GM23338 (cell line): Measurements from ENCODE around the gene LRRC39. TPM values are rescaled to one million over a fixed set of nuclear protein-coding genes. Genes with fewer than 3 reads are reported as not detected.

Experiments used
- ATAC-seq: fragments of 200-7000 bp; cut with Tn5 transposase; 3 replicates; pipeline ENCODE4 v1.9.1; 2020
- DNase-seq: peaks from one replicate; pipeline ENCODE4 v3.0.0-alpha.2; 2015; ENCODE audit warnings: low spot score
- H2AFZ ChIP-seq: fragments of 200-600 bp; sonication (generic); 2 replicates; pipeline ENCODE4 v1.8.0; 2016; ENCODE audit warnings: antibody characterized with exemption, mild to moderate bottlenecking, moderate library complexity
- H3F3A ChIP-seq: fragments of 200-600 bp; sonication (generic); replicated peaks from 2 replicates; pipeline ENCODE4 v1.8.0; 2017; ENCODE audit warnings: antibody characterized with exemption, mixed run types, low read depth
- H3K27ac ChIP-seq: fragments of 200-600 bp; sonication (generic); 2 replicates; pipeline ENCODE4 v1.6.1; 2016; ENCODE audit warnings: low read depth
- H3K27me3 ChIP-seq: fragments of 200-600 bp; sonication (generic); 2 replicates; pipeline ENCODE4 v1.8.0; 2016; ENCODE audit warnings: mild to moderate bottlenecking, mixed run types, moderate library complexity; ENCODE audit not compliant: insufficient read depth
- H3K36me3 ChIP-seq: fragments of 200-600 bp; sonication (generic); 2 replicates; pipeline ENCODE4 v1.8.0; 2016; ENCODE audit warnings: mild to moderate bottlenecking; ENCODE audit not compliant: insufficient read depth
- H3K4me1 ChIP-seq: fragments of 200-600 bp; sonication (generic); 2 replicates; pipeline ENCODE4 v1.8.0; 2016; ENCODE audit warnings: mild to moderate bottlenecking, moderate library complexity; ENCODE audit not compliant: insufficient read depth
- H3K4me2 ChIP-seq: fragments of 200-600 bp; sonication (generic); 2 replicates; pipeline ENCODE4 v1.7.1; 2017; ENCODE audit warnings: mixed run types
- H3K4me3 ChIP-seq: fragments of 200-600 bp; sonication (generic); 2 replicates; pipeline ENCODE4 v1.6.1; 2016; ENCODE audit warnings: mixed run types
- H3K79me2 ChIP-seq: fragments of 200-600 bp; sonication (generic); replicated peaks from 2 replicates; pipeline ENCODE4 v1.8.0; 2017; ENCODE audit warnings: mild to moderate bottlenecking; ENCODE audit not compliant: insufficient read depth
- H3K9me2 ChIP-seq: fragments of 200-600 bp; sonication (generic); 2 replicates; pipeline ENCODE4 v1.8.0; 2017; ENCODE audit not compliant: insufficient read depth
- H4K20me1 ChIP-seq: fragments of 200-600 bp; sonication (generic); replicated peaks from 2 replicates; pipeline ENCODE4 v1.8.0; 2017; ENCODE audit warnings: mild to moderate bottlenecking; ENCODE audit not compliant: insufficient read depth
- H3K27ac Mint-ChIP-seq: 2 replicates; pipeline ENCODE4 v1.8.0; 2020; ENCODE audit warnings: inconsistent platforms, mild to moderate bottlenecking, moderate library complexity, mixed read lengths
- H3K27me3 Mint-ChIP-seq: 3 replicates; pipeline ENCODE4 v1.8.0; 2022; ENCODE audit warnings: low read depth, mild to moderate bottlenecking, moderate library complexity, mixed read lengths, inconsistent platforms; ENCODE audit not compliant: insufficient read depth, poor library complexity
- H3K36me3 Mint-ChIP-seq: 3 replicates; pipeline ENCODE4 v1.8.0; 2021; ENCODE audit warnings: low read depth, mild to moderate bottlenecking, inconsistent platforms, moderate library complexity, mixed read lengths
- H3K4me1 Mint-ChIP-seq: 3 replicates; pipeline ENCODE4 v1.8.0; 2020; ENCODE audit warnings: mild to moderate bottlenecking, inconsistent platforms, mixed read lengths
- H3K4me3 Mint-ChIP-seq: 3 replicates; pipeline ENCODE4 v1.8.0; 2021; ENCODE audit warnings: moderate library complexity, mild to moderate bottlenecking, inconsistent platforms, mixed read lengths
- H3K9me3 Mint-ChIP-seq: 3 replicates; pipeline ENCODE4 v1.8.0; 2020; ENCODE audit warnings: moderate library complexity, mild to moderate bottlenecking, inconsistent platforms, mixed read lengths
- CREB1 ChIP-seq: fragments of 250-450 bp; sonication (Bioruptor Pico); IDR thresholded peaks from 2 replicates; pipeline ENCODE4 v1.5.0; 2020; ENCODE audit warnings: low read depth, mild to moderate bottlenecking, moderate library complexity
- EZH2phosphoT487 ChIP-seq: fragments of 200-600 bp; sonication (generic); IDR thresholded peaks from one replicate; pipeline ENCODE4 v1.8.1; 2018; ENCODE audit warnings: antibody characterized with exemption; ENCODE audit not compliant: unreplicated experiment
- JUNB ChIP-seq: IDR thresholded peaks from one replicate; pipeline ENCODE4 v1.6.1; 2016; ENCODE audit warnings: antibody characterized with exemption; ENCODE audit not compliant: unreplicated experiment
- NANOG ChIP-seq: IDR thresholded peaks from 2 replicates; pipeline ENCODE4 v1.6.1; 2016; ENCODE audit warnings: antibody characterized with exemption, borderline replicate concordance
- POLR2AphosphoS5 ChIP-seq: IDR thresholded peaks from 2 replicates; pipeline ENCODE4 v1.6.1; 2016; ENCODE audit warnings: antibody characterized with exemption, low read depth
- STAT1 ChIP-seq: IDR thresholded peaks from one replicate; pipeline ENCODE4 v1.6.1; 2016; ENCODE audit warnings: antibody characterized with exemption; ENCODE audit not compliant: unreplicated experiment
- ZNF114 ChIP-seq: fragments of 250-450 bp; sonication (Bioruptor Pico); IDR thresholded peaks from 2 replicates; pipeline ENCODE4 v1.5.0; 2020; ENCODE audit warnings: mild to moderate bottlenecking, moderate library complexity
- ZNF331 ChIP-seq: fragments of 250-450 bp; sonication (Bioruptor Pico); IDR thresholded peaks from 2 replicates; pipeline ENCODE4 v1.5.0; 2020; ENCODE audit warnings: low read depth, mild to moderate bottlenecking, moderate library complexity
- polyA plus RNA-seq: library from polyadenylated mRNA; unstranded; fragments of >200 nt; fragmentation: Nextera tagmentation; extraction: Ambion mirVana; gene quantifications from 2 replicates; pipeline ENCODE4 v1.2.1, GENCODE V29; 2016
- total RNA-seq: library from RNA; depleted of rRNA; stranded (reverse); fragments of >200 nt; shearing (Covaris generic); gene quantifications from 2 replicates; pipeline ENCODE4 v1.2.3, GENCODE V29; 2014
- TF ChIP-seq, protein P1 (sequence below): fragments of 250-450 bp; sonication (Bioruptor Pico); IDR thresholded peaks from 2 replicates; pipeline ENCODE4 v1.5.0; 2020; ENCODE audit warnings: mild to moderate bottlenecking, moderate library complexity
- TF ChIP-seq, protein P2 (sequence below), 2 experiments: fragments of 200-600 bp in 1 of 2; sonication (generic) in 1 of 2; conservative IDR thresholded peaks; 2 replicates each; pipeline versions ENCODE4 v1.5.1 to v1.6.1; 2016 to 2017; ENCODE audit warnings: antibody characterized with exemption in 2 of 2, low read depth in 2 of 2, mild to moderate bottlenecking in 2 of 2, moderate library complexity in 1 of 2
- TF ChIP-seq, protein P3 (sequence below): IDR thresholded peaks from one replicate; pipeline ENCODE4 v1.6.1; 2018; ENCODE audit warnings: antibody characterized with exemption; ENCODE audit not compliant: unreplicated experiment

LRRC39 gene
- total and polyA plus RNA-seq, 2 experiments from 2014 or later: 0.48 to 0.87 TPM

DNA sequence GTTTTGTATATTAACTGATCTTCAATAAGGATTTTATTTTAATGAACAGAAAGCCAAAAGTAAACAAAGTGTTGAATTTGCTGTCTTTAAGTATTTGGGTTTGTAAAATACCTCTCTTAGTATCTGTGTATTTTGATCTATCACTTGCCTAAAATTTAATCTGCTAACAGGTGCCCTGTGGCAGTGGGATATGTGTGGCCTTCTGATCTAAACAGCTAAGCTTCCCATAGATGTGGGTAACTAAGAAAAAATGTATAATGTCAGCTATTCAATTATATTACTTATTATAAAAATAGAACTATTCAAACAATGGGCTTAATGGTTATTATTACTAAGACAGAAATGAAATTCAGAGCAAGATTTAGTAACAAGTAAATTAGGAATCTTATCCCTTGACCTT, 15.2 kb downstream of the LRRC39 start:
- H3K27ac ChIP-seq: no peak overlapping the region
- Mint-ChIP-seq H3K27ac (no peak overlapping the region), H3K4me3 (no peak overlapping the region), H3K4me1 (no peaks in the 10 kb centered on the region; the same call in 2 of the 3 replicates), H3K27me3 (no peaks in the 10 kb centered on the region), H3K9me3 (no peaks in the 10 kb centered on the region), H3K36me3 (no peaks in the 10 kb centered on the region)
- no peaks in the 10 kb centered on the region for H3F3A ChIP-seq
- no peak overlapping the region for H2AFZ ChIP-seq
- TF ChIP-seq ZNF114 (CRISPR knock-in tag) (no peak), NANOG (no peak), JUNB (no peak), POLR2AphosphoS5 (no peak), STAT1 (no peak), EZH2phosphoT487 (no peak), ZNF331 (no peak), CREB1 (CRISPR knock-in tag) (no peak)
- TF ChIP-seq, protein P1, sequence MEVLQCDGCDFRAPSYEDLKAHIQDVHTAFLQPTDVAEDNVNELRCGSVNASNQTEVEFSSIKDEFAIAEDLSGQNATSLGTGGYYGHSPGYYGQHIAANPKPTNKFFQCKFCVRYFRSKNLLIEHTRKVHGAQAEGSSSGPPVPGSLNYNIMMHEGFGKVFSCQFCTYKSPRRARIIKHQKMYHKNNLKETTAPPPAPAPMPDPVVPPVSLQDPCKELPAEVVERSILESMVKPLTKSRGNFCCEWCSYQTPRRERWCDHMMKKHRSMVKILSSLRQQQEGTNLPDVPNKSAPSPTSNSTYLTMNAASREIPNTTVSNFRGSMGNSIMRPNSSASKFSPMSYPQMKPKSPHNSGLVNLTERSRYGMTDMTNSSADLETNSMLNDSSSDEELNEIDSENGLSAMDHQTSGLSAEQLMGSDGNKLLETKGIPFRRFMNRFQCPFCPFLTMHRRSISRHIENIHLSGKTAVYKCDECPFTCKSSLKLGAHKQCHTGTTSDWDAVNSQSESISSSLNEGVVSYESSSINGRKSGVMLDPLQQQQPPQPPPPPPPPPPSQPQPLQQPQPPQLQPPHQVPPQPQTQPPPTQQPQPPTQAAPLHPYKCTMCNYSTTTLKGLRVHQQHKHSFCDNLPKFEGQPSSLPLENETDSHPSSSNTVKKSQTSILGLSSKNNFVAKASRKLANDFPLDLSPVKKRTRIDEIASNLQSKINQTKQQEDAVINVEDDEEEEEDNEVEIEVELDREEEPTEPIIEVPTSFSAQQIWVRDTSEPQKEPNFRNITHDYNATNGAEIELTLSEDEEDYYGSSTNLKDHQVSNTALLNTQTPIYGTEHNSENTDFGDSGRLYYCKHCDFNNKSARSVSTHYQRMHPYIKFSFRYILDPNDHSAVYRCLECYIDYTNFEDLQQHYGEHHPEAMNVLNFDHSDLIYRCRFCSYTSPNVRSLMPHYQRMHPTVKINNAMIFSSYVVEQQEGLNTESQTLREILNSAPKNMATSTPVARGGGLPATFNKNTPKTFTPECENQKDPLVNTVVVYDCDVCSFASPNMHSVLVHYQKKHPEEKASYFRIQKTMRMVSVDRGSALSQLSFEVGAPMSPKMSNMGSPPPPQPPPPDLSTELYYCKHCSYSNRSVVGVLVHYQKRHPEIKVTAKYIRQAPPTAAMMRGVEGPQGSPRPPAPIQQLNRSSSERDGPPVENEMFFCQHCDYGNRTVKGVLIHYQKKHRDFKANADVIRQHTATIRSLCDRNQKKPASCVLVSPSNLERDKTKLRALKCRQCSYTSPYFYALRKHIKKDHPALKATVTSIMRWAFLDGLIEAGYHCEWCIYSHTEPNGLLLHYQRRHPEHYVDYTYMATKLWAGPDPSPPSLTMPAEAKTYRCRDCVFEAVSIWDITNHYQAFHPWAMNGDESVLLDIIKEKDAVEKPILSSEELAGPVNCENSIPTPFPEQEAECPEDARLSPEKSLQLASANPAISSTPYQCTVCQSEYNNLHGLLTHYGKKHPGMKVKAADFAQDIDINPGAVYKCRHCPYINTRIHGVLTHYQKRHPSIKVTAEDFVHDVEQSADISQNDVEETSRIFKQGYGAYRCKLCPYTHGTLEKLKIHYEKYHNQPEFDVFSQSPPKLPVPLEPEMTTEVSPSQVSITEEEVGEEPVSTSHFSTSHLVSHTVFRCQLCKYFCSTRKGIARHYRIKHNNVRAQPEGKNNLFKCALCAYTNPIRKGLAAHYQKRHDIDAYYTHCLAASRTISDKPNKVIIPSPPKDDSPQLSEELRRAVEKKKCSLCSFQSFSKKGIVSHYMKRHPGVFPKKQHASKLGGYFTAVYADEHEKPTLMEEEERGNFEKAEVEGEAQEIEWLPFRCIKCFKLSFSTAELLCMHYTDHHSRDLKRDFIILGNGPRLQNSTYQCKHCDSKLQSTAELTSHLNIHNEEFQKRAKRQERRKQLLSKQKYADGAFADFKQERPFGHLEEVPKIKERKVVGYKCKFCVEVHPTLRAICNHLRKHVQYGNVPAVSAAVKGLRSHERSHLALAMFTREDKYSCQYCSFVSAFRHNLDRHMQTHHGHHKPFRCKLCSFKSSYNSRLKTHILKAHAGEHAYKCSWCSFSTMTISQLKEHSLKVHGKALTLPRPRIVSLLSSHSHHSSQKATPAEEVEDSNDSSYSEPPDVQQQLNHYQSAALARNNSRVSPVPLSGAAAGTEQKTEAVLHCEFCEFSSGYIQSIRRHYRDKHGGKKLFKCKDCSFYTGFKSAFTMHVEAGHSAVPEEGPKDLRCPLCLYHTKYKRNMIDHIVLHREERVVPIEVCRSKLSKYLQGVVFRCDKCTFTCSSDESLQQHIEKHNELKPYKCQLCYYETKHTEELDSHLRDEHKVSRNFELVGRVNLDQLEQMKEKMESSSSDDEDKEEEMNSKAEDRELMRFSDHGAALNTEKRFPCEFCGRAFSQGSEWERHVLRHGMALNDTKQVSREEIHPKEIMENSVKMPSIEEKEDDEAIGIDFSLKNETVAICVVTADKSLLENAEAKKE (CRISPR knock-in tag): no peak
- TF ChIP-seq, protein P2, sequence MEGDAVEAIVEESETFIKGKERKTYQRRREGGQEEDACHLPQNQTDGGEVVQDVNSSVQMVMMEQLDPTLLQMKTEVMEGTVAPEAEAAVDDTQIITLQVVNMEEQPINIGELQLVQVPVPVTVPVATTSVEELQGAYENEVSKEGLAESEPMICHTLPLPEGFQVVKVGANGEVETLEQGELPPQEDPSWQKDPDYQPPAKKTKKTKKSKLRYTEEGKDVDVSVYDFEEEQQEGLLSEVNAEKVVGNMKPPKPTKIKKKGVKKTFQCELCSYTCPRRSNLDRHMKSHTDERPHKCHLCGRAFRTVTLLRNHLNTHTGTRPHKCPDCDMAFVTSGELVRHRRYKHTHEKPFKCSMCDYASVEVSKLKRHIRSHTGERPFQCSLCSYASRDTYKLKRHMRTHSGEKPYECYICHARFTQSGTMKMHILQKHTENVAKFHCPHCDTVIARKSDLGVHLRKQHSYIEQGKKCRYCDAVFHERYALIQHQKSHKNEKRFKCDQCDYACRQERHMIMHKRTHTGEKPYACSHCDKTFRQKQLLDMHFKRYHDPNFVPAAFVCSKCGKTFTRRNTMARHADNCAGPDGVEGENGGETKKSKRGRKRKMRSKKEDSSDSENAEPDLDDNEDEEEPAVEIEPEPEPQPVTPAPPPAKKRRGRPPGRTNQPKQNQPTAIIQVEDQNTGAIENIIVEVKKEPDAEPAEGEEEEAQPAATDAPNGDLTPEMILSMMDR (conservative IDR thresholded peaks at IDR 0.05; ENCODE audit: low read depth in 2 of 2): no peak
- TF ChIP-seq, protein P3, sequence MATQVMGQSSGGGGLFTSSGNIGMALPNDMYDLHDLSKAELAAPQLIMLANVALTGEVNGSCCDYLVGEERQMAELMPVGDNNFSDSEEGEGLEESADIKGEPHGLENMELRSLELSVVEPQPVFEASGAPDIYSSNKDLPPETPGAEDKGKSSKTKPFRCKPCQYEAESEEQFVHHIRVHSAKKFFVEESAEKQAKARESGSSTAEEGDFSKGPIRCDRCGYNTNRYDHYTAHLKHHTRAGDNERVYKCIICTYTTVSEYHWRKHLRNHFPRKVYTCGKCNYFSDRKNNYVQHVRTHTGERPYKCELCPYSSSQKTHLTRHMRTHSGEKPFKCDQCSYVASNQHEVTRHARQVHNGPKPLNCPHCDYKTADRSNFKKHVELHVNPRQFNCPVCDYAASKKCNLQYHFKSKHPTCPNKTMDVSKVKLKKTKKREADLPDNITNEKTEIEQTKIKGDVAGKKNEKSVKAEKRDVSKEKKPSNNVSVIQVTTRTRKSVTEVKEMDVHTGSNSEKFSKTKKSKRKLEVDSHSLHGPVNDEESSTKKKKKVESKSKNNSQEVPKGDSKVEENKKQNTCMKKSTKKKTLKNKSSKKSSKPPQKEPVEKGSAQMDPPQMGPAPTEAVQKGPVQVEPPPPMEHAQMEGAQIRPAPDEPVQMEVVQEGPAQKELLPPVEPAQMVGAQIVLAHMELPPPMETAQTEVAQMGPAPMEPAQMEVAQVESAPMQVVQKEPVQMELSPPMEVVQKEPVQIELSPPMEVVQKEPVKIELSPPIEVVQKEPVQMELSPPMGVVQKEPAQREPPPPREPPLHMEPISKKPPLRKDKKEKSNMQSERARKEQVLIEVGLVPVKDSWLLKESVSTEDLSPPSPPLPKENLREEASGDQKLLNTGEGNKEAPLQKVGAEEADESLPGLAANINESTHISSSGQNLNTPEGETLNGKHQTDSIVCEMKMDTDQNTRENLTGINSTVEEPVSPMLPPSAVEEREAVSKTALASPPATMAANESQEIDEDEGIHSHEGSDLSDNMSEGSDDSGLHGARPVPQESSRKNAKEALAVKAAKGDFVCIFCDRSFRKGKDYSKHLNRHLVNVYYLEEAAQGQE: no peak
- no peaks in the 10 kb centered on the region for H4K20me1 ChIP-seq
- no peak overlapping the region for H3K4me2 ChIP-seq
- 0 out of 2 replicates have a peak, but pooled peaks cover 3% of the 10 kb centered on the region for H3K9me2 ChIP-seq
- no peaks in the 10 kb centered on the region for H3K36me3 ChIP-seq
- H3K4me1 ChIP-seq: no peaks in the 10 kb centered on the region
- ATAC-seq (no peak), DNase-seq (no peak)
- H3K4me3 ChIP-seq: no peak overlapping the region
- H3K79me2 ChIP-seq: no peaks in the 10 kb centered on the region
- H3K27me3 ChIP-seq: no peaks in the 10 kb centered on the region
